GM23338 (cell line): Measurements from ENCODE around the gene IL6ST. TPM values are rescaled to one million over a fixed set of nuclear protein-coding genes. Genes with fewer than 3 reads are reported as not detected.

ENCODE experiments used
- ATAC-seq: fragments of 200-7000 bp; cut with Tn5 transposase; 3 replicates; pipeline ENCODE4 v1.9.1; 2020
- DNase-seq: peaks from one replicate; pipeline ENCODE4 v3.0.0-alpha.2; 2015; ENCODE audit warnings: low spot score
- H2AFZ ChIP-seq: fragments of 200-600 bp; sonication (generic); 2 replicates; pipeline ENCODE4 v1.8.0; 2016; ENCODE audit warnings: antibody characterized with exemption, mild to moderate bottlenecking, moderate library complexity
- H3F3A ChIP-seq: fragments of 200-600 bp; sonication (generic); replicated peaks from 2 replicates; pipeline ENCODE4 v1.8.0; 2017; ENCODE audit warnings: antibody characterized with exemption, mixed run types, low read depth
- H3K27ac ChIP-seq: fragments of 200-600 bp; sonication (generic); 2 replicates; pipeline ENCODE4 v1.6.1; 2016; ENCODE audit warnings: low read depth
- H3K27me3 ChIP-seq: fragments of 200-600 bp; sonication (generic); 2 replicates; pipeline ENCODE4 v1.8.0; 2016; ENCODE audit warnings: mild to moderate bottlenecking, mixed run types, moderate library complexity; ENCODE audit not compliant: insufficient read depth
- H3K36me3 ChIP-seq: fragments of 200-600 bp; sonication (generic); 2 replicates; pipeline ENCODE4 v1.8.0; 2016; ENCODE audit warnings: mild to moderate bottlenecking; ENCODE audit not compliant: insufficient read depth
- H3K4me1 ChIP-seq: fragments of 200-600 bp; sonication (generic); 2 replicates; pipeline ENCODE4 v1.8.0; 2016; ENCODE audit warnings: mild to moderate bottlenecking, moderate library complexity; ENCODE audit not compliant: insufficient read depth
- H3K4me2 ChIP-seq: fragments of 200-600 bp; sonication (generic); 2 replicates; pipeline ENCODE4 v1.7.1; 2017; ENCODE audit warnings: mixed run types
- H3K4me3 ChIP-seq: fragments of 200-600 bp; sonication (generic); 2 replicates; pipeline ENCODE4 v1.6.1; 2016; ENCODE audit warnings: mixed run types
- H3K79me2 ChIP-seq: fragments of 200-600 bp; sonication (generic); replicated peaks from 2 replicates; pipeline ENCODE4 v1.8.0; 2017; ENCODE audit warnings: mild to moderate bottlenecking; ENCODE audit not compliant: insufficient read depth
- H3K9me2 ChIP-seq: fragments of 200-600 bp; sonication (generic); 2 replicates; pipeline ENCODE4 v1.8.0; 2017; ENCODE audit not compliant: insufficient read depth
- H4K20me1 ChIP-seq: fragments of 200-600 bp; sonication (generic); replicated peaks from 2 replicates; pipeline ENCODE4 v1.8.0; 2017; ENCODE audit warnings: mild to moderate bottlenecking; ENCODE audit not compliant: insufficient read depth
- H3K27ac Mint-ChIP-seq: 2 replicates; pipeline ENCODE4 v1.8.0; 2020; ENCODE audit warnings: inconsistent platforms, mild to moderate bottlenecking, moderate library complexity, mixed read lengths
- H3K27me3 Mint-ChIP-seq: 3 replicates; pipeline ENCODE4 v1.8.0; 2022; ENCODE audit warnings: low read depth, mild to moderate bottlenecking, moderate library complexity, mixed read lengths, inconsistent platforms; ENCODE audit not compliant: insufficient read depth, poor library complexity
- H3K36me3 Mint-ChIP-seq: 3 replicates; pipeline ENCODE4 v1.8.0; 2021; ENCODE audit warnings: low read depth, mild to moderate bottlenecking, inconsistent platforms, moderate library complexity, mixed read lengths
- H3K4me1 Mint-ChIP-seq: 3 replicates; pipeline ENCODE4 v1.8.0; 2020; ENCODE audit warnings: mild to moderate bottlenecking, inconsistent platforms, mixed read lengths
- H3K4me3 Mint-ChIP-seq: 3 replicates; pipeline ENCODE4 v1.8.0; 2021; ENCODE audit warnings: moderate library complexity, mild to moderate bottlenecking, inconsistent platforms, mixed read lengths
- H3K9me3 Mint-ChIP-seq: 3 replicates; pipeline ENCODE4 v1.8.0; 2020; ENCODE audit warnings: moderate library complexity, mild to moderate bottlenecking, inconsistent platforms, mixed read lengths
- EZH2 ChIP-seq: fragments of 200-600 bp; sonication (generic); IDR thresholded peaks from one replicate; pipeline ENCODE4 v1.8.0; 2017; ENCODE audit warnings: antibody characterized with exemption, mild to moderate bottlenecking, low read depth; ENCODE audit not compliant: unreplicated experiment
- JUNB ChIP-seq: IDR thresholded peaks from one replicate; pipeline ENCODE4 v1.6.1; 2016; ENCODE audit warnings: antibody characterized with exemption; ENCODE audit not compliant: unreplicated experiment
- POLR2AphosphoS5 ChIP-seq: IDR thresholded peaks from 2 replicates; pipeline ENCODE4 v1.6.1; 2016; ENCODE audit warnings: antibody characterized with exemption, low read depth
- STAT1 ChIP-seq: IDR thresholded peaks from one replicate; pipeline ENCODE4 v1.6.1; 2016; ENCODE audit warnings: antibody characterized with exemption; ENCODE audit not compliant: unreplicated experiment
- ZNF114 ChIP-seq: fragments of 250-450 bp; sonication (Bioruptor Pico); IDR thresholded peaks from 2 replicates; pipeline ENCODE4 v1.5.0; 2020; ENCODE audit warnings: mild to moderate bottlenecking, moderate library complexity
- polyA plus RNA-seq: library from polyadenylated mRNA; unstranded; fragments of >200 nt; fragmentation: Nextera tagmentation; extraction: Ambion mirVana; gene quantifications from 2 replicates; pipeline ENCODE4 v1.2.1, GENCODE V29; 2016
- total RNA-seq: library from RNA; depleted of rRNA; stranded (reverse); fragments of >200 nt; shearing (Covaris generic); gene quantifications from 2 replicates; pipeline ENCODE4 v1.2.3, GENCODE V29; 2014
- TF ChIP-seq, protein P1 (sequence below): fragments of 250-450 bp; sonication (Bioruptor Pico); IDR thresholded peaks from 2 replicates; pipeline ENCODE4 v1.5.0; 2020; ENCODE audit warnings: mild to moderate bottlenecking, moderate library complexity
- TF ChIP-seq, protein P2 (sequence below): IDR thresholded peaks from one replicate; pipeline ENCODE4 v1.6.1; 2018; ENCODE audit warnings: antibody characterized with exemption; ENCODE audit not compliant: unreplicated experiment
- TF ChIP-seq, protein P3 (sequence below), 2 experiments: fragments of 200-600 bp in 1 of 2; sonication (generic) in 1 of 2; conservative IDR thresholded peaks; 2 replicates each; pipeline versions ENCODE4 v1.5.1 to v1.6.1; 2016 to 2017; ENCODE audit warnings: antibody characterized with exemption in 2 of 2, low read depth in 2 of 2, mild to moderate bottlenecking in 2 of 2, moderate library complexity in 1 of 2

Gene IL6ST
- total and polyA plus RNA-seq, 2 experiments from 2014 or later = 6.7 to 9.8 TPM

DNA sequence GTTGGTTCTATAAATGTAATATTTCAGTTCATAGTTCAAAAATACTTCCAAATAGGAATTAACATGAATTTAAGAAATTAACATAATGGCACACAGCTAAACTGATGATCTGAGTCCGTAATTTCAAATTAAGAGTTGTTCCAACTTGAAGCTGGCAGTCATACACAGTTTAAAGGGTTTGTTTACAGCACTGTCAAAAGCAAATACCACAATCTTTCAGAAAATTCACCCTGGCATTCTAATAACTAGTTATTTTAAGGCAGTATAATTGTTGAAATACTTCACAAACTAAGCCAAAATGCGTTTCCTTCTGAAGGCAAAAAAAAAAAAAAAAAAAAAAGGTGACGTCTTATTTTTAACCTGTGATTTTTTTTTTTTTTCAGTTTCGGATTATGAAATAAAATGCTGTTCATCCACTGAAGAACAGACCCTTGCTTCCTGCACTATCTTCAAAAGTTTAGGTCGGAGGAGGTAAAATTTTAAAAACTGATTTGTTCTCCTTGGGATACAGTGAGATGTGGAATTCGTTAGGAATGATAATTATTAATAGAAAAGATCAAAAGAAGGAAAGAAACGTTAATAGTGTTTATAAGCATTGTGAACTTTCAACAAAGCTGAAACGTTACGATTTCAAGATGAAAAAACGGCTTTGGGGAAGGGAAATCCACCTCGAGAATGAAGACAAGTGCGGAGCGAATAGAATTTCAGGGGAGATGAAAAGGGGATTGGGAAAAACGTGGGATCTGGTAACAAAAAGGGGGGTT, 850 bp downstream of the IL6ST start (continued):
- TF ChIP-seq, protein P1, sequence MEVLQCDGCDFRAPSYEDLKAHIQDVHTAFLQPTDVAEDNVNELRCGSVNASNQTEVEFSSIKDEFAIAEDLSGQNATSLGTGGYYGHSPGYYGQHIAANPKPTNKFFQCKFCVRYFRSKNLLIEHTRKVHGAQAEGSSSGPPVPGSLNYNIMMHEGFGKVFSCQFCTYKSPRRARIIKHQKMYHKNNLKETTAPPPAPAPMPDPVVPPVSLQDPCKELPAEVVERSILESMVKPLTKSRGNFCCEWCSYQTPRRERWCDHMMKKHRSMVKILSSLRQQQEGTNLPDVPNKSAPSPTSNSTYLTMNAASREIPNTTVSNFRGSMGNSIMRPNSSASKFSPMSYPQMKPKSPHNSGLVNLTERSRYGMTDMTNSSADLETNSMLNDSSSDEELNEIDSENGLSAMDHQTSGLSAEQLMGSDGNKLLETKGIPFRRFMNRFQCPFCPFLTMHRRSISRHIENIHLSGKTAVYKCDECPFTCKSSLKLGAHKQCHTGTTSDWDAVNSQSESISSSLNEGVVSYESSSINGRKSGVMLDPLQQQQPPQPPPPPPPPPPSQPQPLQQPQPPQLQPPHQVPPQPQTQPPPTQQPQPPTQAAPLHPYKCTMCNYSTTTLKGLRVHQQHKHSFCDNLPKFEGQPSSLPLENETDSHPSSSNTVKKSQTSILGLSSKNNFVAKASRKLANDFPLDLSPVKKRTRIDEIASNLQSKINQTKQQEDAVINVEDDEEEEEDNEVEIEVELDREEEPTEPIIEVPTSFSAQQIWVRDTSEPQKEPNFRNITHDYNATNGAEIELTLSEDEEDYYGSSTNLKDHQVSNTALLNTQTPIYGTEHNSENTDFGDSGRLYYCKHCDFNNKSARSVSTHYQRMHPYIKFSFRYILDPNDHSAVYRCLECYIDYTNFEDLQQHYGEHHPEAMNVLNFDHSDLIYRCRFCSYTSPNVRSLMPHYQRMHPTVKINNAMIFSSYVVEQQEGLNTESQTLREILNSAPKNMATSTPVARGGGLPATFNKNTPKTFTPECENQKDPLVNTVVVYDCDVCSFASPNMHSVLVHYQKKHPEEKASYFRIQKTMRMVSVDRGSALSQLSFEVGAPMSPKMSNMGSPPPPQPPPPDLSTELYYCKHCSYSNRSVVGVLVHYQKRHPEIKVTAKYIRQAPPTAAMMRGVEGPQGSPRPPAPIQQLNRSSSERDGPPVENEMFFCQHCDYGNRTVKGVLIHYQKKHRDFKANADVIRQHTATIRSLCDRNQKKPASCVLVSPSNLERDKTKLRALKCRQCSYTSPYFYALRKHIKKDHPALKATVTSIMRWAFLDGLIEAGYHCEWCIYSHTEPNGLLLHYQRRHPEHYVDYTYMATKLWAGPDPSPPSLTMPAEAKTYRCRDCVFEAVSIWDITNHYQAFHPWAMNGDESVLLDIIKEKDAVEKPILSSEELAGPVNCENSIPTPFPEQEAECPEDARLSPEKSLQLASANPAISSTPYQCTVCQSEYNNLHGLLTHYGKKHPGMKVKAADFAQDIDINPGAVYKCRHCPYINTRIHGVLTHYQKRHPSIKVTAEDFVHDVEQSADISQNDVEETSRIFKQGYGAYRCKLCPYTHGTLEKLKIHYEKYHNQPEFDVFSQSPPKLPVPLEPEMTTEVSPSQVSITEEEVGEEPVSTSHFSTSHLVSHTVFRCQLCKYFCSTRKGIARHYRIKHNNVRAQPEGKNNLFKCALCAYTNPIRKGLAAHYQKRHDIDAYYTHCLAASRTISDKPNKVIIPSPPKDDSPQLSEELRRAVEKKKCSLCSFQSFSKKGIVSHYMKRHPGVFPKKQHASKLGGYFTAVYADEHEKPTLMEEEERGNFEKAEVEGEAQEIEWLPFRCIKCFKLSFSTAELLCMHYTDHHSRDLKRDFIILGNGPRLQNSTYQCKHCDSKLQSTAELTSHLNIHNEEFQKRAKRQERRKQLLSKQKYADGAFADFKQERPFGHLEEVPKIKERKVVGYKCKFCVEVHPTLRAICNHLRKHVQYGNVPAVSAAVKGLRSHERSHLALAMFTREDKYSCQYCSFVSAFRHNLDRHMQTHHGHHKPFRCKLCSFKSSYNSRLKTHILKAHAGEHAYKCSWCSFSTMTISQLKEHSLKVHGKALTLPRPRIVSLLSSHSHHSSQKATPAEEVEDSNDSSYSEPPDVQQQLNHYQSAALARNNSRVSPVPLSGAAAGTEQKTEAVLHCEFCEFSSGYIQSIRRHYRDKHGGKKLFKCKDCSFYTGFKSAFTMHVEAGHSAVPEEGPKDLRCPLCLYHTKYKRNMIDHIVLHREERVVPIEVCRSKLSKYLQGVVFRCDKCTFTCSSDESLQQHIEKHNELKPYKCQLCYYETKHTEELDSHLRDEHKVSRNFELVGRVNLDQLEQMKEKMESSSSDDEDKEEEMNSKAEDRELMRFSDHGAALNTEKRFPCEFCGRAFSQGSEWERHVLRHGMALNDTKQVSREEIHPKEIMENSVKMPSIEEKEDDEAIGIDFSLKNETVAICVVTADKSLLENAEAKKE = no peak
- TF ChIP-seq POLR2AphosphoS5 = no peak

DNA sequence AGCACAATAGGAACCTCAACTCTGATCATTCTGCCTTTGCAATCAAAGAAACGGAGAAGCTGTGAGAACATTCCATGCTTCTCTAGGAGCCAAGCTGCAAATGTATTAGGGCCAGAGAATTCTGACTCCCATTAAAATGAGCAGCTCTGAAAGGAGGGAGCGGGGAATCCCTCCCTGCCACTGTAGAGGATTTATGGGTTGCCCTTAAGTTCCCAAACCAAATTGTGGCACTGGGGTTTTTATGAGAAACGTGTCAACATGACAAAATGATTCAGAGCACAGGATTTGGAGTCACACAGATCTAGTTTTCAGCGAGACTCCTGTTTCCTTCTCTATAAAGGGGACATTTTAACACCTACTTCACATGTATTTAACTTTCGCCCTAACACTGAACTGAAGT, 1.8 kb downstream of the IL6ST start:
- Histone ChIP-seq H3K79me2 (peaks cover 29% of the 10 kb centered on the region), H3K4me2 (peak overlapping the region; percentile 95), H3K27ac (no peak overlapping the region), H3F3A (no peaks in the 10 kb centered on the region), H3K4me1 (peaks cover 23% of the 10 kb centered on the region), H4K20me1 (no peaks in the 10 kb centered on the region), H3K9me2 (no peaks in the 10 kb centered on the region), H3K27me3 (no peaks in the 10 kb centered on the region), H3K36me3 (no peaks in the 10 kb centered on the region), H2AFZ (no peak overlapping the region), H3K4me3 (peak overlapping the region; percentile 82; the same call in 1 of the 2 replicates)
- H3K4me1 Mint-ChIP-seq = peaks cover 26% of the 10 kb centered on the region; the same call in 2 of the 3 replicates
- peaks cover 5% of the 10 kb centered on the region for H3K27me3 Mint-ChIP-seq
- DNase-seq (peak; percentile 40), ATAC-seq (no peak)
- no peak for TF ChIP-seq STAT1
- TF ChIP-seq, protein P2, sequence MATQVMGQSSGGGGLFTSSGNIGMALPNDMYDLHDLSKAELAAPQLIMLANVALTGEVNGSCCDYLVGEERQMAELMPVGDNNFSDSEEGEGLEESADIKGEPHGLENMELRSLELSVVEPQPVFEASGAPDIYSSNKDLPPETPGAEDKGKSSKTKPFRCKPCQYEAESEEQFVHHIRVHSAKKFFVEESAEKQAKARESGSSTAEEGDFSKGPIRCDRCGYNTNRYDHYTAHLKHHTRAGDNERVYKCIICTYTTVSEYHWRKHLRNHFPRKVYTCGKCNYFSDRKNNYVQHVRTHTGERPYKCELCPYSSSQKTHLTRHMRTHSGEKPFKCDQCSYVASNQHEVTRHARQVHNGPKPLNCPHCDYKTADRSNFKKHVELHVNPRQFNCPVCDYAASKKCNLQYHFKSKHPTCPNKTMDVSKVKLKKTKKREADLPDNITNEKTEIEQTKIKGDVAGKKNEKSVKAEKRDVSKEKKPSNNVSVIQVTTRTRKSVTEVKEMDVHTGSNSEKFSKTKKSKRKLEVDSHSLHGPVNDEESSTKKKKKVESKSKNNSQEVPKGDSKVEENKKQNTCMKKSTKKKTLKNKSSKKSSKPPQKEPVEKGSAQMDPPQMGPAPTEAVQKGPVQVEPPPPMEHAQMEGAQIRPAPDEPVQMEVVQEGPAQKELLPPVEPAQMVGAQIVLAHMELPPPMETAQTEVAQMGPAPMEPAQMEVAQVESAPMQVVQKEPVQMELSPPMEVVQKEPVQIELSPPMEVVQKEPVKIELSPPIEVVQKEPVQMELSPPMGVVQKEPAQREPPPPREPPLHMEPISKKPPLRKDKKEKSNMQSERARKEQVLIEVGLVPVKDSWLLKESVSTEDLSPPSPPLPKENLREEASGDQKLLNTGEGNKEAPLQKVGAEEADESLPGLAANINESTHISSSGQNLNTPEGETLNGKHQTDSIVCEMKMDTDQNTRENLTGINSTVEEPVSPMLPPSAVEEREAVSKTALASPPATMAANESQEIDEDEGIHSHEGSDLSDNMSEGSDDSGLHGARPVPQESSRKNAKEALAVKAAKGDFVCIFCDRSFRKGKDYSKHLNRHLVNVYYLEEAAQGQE = no peak
- TF ChIP-seq JUNB = no peak
- TF ChIP-seq ZNF114 (CRISPR knock-in tag) = no peak
- no peak for TF ChIP-seq POLR2AphosphoS5
- TF ChIP-seq, protein P3, sequence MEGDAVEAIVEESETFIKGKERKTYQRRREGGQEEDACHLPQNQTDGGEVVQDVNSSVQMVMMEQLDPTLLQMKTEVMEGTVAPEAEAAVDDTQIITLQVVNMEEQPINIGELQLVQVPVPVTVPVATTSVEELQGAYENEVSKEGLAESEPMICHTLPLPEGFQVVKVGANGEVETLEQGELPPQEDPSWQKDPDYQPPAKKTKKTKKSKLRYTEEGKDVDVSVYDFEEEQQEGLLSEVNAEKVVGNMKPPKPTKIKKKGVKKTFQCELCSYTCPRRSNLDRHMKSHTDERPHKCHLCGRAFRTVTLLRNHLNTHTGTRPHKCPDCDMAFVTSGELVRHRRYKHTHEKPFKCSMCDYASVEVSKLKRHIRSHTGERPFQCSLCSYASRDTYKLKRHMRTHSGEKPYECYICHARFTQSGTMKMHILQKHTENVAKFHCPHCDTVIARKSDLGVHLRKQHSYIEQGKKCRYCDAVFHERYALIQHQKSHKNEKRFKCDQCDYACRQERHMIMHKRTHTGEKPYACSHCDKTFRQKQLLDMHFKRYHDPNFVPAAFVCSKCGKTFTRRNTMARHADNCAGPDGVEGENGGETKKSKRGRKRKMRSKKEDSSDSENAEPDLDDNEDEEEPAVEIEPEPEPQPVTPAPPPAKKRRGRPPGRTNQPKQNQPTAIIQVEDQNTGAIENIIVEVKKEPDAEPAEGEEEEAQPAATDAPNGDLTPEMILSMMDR (conservative IDR thresholded peaks at IDR 0.05; ENCODE audit: low read depth in 2 of 2) = no peak
- no peak for TF ChIP-seq EZH2
- H3K4me3 Mint-ChIP-seq = peak overlapping the region; percentile 94; the same call in 2 of the 3 replicates
- H3K9me3 Mint-ChIP-seq = no peaks in the 10 kb centered on the region
- H3K36me3 Mint-ChIP-seq = no peaks in the 10 kb centered on the region; the same call in 2 of the 3 replicates
- no peak overlapping the region for H3K27ac Mint-ChIP-seq
